Measurements from ENCODE around the gene RASGRP4.

Gene RASGRP4

GRCh38 chr19:38391911-38392464 lies 34.0 kb downstream of the RASGRP4 start:
- no peaks in the 10 kb centered on the region for H3K27me3 ChIP-seq (ENCODE audit: insufficient read depth, low read length)
- H3K4me2 ChIP-seq (ENCODE audit: low read length): no peak overlapping the region
- H4K20me1 ChIP-seq (ENCODE audit: insufficient read depth, low read length): no peaks in the 10 kb centered on the region
- H3K36me3 ChIP-seq (ENCODE audit: insufficient read depth, low read length): no peaks in the 10 kb centered on the region
- peaks cover 19% of the 10 kb centered on the region for H3K4me1 ChIP-seq (ENCODE audit: insufficient read depth, low read length, severe bottlenecking)
- H3K4me3 ChIP-seq (ENCODE audit: low read depth, low read length, poor library complexity, severe bottlenecking): no peak overlapping the region
- H3K27ac ChIP-seq (ENCODE audit: low read depth, low read length, poor library complexity, severe bottlenecking): no peak overlapping the region
- no peak for TF ChIP-seq CTCF (IDR thresholded peaks at IDR 0.05; ENCODE audit: low read length)
- no peak for TF ChIP-seq EZH2 (IDR thresholded peaks at IDR 0.05; ENCODE audit: borderline replicate concordance, low read length)
- H3K9me2 ChIP-seq (ENCODE audit: low read depth, low read length): no peaks in the 10 kb centered on the region
- H3K9me3 ChIP-seq (ENCODE audit: low read length): no peaks in the 10 kb centered on the region
- no peak overlapping the region for H3K9ac ChIP-seq (ENCODE audit: low read length)
- H3K79me2 ChIP-seq (ENCODE audit: insufficient read depth, low read length): no peaks in the 10 kb centered on the region
- no peak overlapping the region for H2AFZ ChIP-seq (ENCODE audit: low read length)
- no peaks in the 10 kb centered on the region for H3F3A ChIP-seq (ENCODE audit: insufficient read depth, low read length)

- H3K9me3 ChIP-seq (ENCODE audit: low read length): no peaks in the 10 kb centered on the region
- H3K27ac ChIP-seq (ENCODE audit: low read depth, low read length, poor library complexity, severe bottlenecking): no peak overlapping the region
- H2AFZ ChIP-seq (ENCODE audit: low read length): no peak overlapping the region
- TF ChIP-seq EZH2 (IDR thresholded peaks at IDR 0.05; ENCODE audit: borderline replicate concordance, low read length) (no peak), CTCF (IDR thresholded peaks at IDR 0.05; ENCODE audit: low read length) (no peak)
- no peak overlapping the region for H3K9ac ChIP-seq (ENCODE audit: low read length)
- no peaks in the 10 kb centered on the region for H3K36me3 ChIP-seq (ENCODE audit: insufficient read depth, low read length)
- H3K27me3 ChIP-seq (ENCODE audit: insufficient read depth, low read length): no peaks in the 10 kb centered on the region
- H4K20me1 ChIP-seq (ENCODE audit: insufficient read depth, low read length): no peaks in the 10 kb centered on the region
- no peak overlapping the region for H3K4me3 ChIP-seq (ENCODE audit: low read depth, low read length, poor library complexity, severe bottlenecking)
- H3K4me1 ChIP-seq (ENCODE audit: insufficient read depth, low read length, severe bottlenecking): peaks cover 22% of the 10 kb centered on the region
- no peaks in the 10 kb centered on the region for H3K9me2 ChIP-seq (ENCODE audit: low read depth, low read length)
- H3F3A ChIP-seq (ENCODE audit: insufficient read depth, low read length): no peaks in the 10 kb centered on the region
- H3K4me2 ChIP-seq (ENCODE audit: low read length): no peak overlapping the region
- no peaks in the 10 kb centered on the region for H3K79me2 ChIP-seq (ENCODE audit: insufficient read depth, low read length)
Measured at GRCh38 chr19:38389957-38390924, 35.8 kb downstream of the RASGRP4 start.

GRCh38 chr19:38389101-38389925 lies 36.7 kb downstream of the RASGRP4 start:
- H3K9ac ChIP-seq (ENCODE audit: low read length): no peak overlapping the region
- H3K9me2 ChIP-seq (ENCODE audit: low read depth, low read length): no peaks in the 10 kb centered on the region
- H3K27me3 ChIP-seq (ENCODE audit: insufficient read depth, low read length): no peaks in the 10 kb centered on the region
- TF ChIP-seq EZH2 (IDR thresholded peaks at IDR 0.05; ENCODE audit: borderline replicate concordance, low read length) (no peak), CTCF (IDR thresholded peaks at IDR 0.05; ENCODE audit: low read length) (no peak)
- peaks cover 22% of the 10 kb centered on the region for H3K4me1 ChIP-seq (ENCODE audit: insufficient read depth, low read length, severe bottlenecking)
- no peak overlapping the region for H2AFZ ChIP-seq (ENCODE audit: low read length)
- no peaks in the 10 kb centered on the region for H3K79me2 ChIP-seq (ENCODE audit: insufficient read depth, low read length)
- peak overlapping the region; percentile 29; the same call in 1 of the 2 replicates for H3K4me2 ChIP-seq (ENCODE audit: low read length)
- no peak overlapping the region for H3K27ac ChIP-seq (ENCODE audit: low read depth, low read length, poor library complexity, severe bottlenecking)
- no peaks in the 10 kb centered on the region for H3F3A ChIP-seq (ENCODE audit: insufficient read depth, low read length)
- H3K4me3 ChIP-seq (ENCODE audit: low read depth, low read length, poor library complexity, severe bottlenecking): no peak overlapping the region
- H3K36me3 ChIP-seq (ENCODE audit: insufficient read depth, low read length): peaks cover under 1% of the 10 kb centered on the region; the same call in 1 of the 2 replicates
- H3K9me3 ChIP-seq (ENCODE audit: low read length): no peaks in the 10 kb centered on the region
- no peaks in the 10 kb centered on the region for H4K20me1 ChIP-seq (ENCODE audit: insufficient read depth, low read length)
